Type B pancreatic cell (in vitro differentiated cells): ENCODE results near the gene OLFML2A. TPM values are rescaled to one million over a fixed set of nuclear protein-coding genes. Genes with fewer than 3 reads are reported as not detected.

Source experiments
- DNase-seq: peaks from one replicate; pipeline ENCODE4 v3.0.0; 2021; ENCODE audit warnings: mixed read lengths; ENCODE audit not compliant: unreplicated experiment; ENCODE audit errors: extremely low spot score
- H3K27ac Mint-ChIP-seq: 2 replicates; pipeline ENCODE4 v1.8.0; 2021; ENCODE audit warnings: mild to moderate bottlenecking, mixed read lengths
- H3K27me3 Mint-ChIP-seq: 2 replicates; pipeline ENCODE4 v1.8.0; 2021; ENCODE audit warnings: mixed read lengths
- H3K36me3 Mint-ChIP-seq: 2 replicates; pipeline ENCODE4 v1.8.0; 2021; ENCODE audit warnings: mixed read lengths
- H3K4me1 Mint-ChIP-seq: one replicate; pipeline ENCODE4 v1.8.0; 2021; ENCODE audit warnings: mixed read lengths; ENCODE audit not compliant: unreplicated experiment
- H3K4me3 Mint-ChIP-seq: 2 replicates; pipeline ENCODE4 v1.8.0; 2021; ENCODE audit warnings: mild to moderate bottlenecking, mixed read lengths
- H3K9me3 Mint-ChIP-seq: 2 replicates; pipeline ENCODE4 v1.8.0; 2021; ENCODE audit warnings: mixed read lengths
- CTCF ChIP-seq: fragments of 200-600 bp; sonication (generic); conservative IDR thresholded peaks from 2 replicates; pipeline ENCODE4 v1.5.0; 2021; ENCODE audit warnings: antibody characterized with exemption, mild to moderate bottlenecking
- total RNA-seq: library from RNA; stranded (reverse); gene quantifications from 2 replicates; pipeline ENCODE4 v1.2.1, GENCODE V29; 2021; ENCODE audit warnings: low replicate concordance

The OLFML2A gene
- total RNA-seq, 1 donor from 2014 or later, result 6.3 TPM

DNA sequence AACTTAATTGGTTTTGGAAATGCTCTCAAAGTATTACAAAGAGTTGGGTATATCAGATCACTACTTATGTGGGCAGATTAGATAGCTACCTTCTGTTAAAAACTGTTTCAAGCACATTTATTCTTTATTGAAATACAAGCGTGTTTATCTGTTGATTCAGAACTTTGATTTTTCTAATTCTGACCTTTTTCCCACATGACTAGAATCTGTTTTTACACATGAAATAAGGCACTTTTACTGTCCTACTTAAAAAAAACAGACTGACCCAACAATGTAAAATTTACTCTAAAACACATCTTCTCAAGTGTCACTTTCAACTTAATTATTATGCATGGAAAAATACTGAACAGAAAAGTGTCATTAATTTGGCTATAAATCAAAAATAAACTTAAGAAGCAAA is 10.6 kb upstream of the OLFML2A start:
- Mint-ChIP-seq H3K9me3 (no peaks in the 10 kb centered on the region), H3K27me3 (peaks cover 47% of the 10 kb centered on the region), H3K27ac (no peak overlapping the region), H3K4me3 (no peak overlapping the region), H3K4me1 (peaks cover 15% of the 10 kb centered on the region), H3K36me3 (no peaks in the 10 kb centered on the region)
- no peak for DNase-seq
- TF ChIP-seq CTCF, result no peak

DNA sequence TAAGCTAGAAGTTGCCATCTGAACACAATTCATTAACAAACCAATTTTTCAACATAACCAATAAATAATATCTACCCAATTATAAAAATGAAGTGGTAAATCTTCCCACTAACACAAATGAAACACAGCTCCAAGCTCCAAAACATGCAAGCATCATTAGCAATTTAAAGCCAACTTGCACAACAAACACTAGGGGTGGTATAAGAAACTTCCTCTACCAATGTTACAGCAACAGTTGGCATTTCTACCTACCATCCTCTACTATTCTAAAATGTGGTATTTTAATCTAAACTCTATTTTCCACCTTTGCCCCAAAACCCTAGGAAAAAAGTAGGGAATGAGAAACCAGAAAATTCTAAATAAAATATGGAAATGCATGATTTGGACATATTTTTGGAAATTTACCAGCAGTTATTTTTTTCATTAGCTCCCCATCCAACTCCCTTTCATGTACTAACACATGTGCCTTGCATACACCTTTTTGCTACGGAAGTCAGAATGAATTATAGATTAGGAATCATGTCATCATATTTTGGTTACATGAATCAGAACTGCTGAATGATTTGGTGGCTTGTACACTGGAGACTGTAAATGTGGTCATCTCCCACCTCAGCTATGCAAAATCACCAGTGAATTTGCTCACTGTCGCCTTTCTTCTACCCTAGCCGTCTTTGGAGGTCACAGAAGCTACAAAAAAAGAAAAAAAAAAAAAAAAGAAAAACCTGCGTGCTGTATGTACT is 9.9 kb upstream of the OLFML2A start:
- peak; percentile 52 for TF ChIP-seq CTCF
- DNase-seq, result no peak
- Mint-ChIP-seq H3K9me3 (no peaks in the 10 kb centered on the region), H3K4me3 (no peak overlapping the region), H3K36me3 (no peaks in the 10 kb centered on the region), H3K4me1 (peaks cover 14% of the 10 kb centered on the region), H3K27me3 (peaks cover 48% of the 10 kb centered on the region), H3K27ac (no peak overlapping the region)

DNA sequence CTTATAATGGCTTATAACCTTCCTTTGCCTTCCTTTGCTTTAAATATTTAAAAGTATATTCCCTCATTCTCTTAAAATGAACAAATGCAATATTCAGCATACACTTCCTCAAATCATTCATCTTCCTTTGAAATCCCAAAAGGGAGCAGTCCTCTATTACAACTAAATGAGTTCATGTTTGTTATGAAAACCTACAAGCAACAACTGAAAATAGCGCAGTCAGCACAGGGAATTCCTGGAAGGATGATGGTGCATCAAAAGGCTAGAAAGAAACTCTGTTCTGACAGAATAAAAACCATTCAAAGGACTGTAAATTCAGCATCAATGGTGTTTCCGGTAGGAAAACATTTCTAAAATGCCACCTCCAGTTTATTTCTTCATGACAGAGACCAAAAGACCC is 9.1 kb upstream of the OLFML2A start:
- Mint-ChIP-seq H3K4me3 (no peak overlapping the region), H3K36me3 (no peaks in the 10 kb centered on the region), H3K27ac (no peak overlapping the region), H3K4me1 (peaks cover 19% of the 10 kb centered on the region), H3K27me3 (peaks cover 48% of the 10 kb centered on the region), H3K9me3 (no peaks in the 10 kb centered on the region)
- no peak for DNase-seq
- no peak for TF ChIP-seq CTCF

DNA sequence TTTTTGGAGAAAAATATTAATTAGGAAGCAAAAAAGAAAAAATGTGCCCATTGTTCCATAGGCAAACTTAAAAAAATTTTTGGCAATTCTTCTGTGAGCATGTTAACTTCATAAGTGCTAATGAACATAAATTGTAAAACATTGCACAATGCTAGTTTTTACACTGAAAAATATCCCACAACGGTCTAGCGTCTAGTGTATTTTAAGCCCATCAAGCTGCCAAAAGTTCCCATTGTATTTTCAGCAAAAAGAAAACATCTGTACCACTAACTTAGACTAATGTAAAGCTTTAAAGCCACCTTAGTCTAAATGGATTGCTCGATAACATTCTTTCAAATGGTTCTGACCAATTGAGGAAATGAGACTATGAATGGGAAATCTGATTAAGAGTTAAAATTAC is 8.6 kb upstream of the OLFML2A start:
- DNase-seq, result no peak
- Mint-ChIP-seq H3K36me3 (no peaks in the 10 kb centered on the region), H3K9me3 (no peaks in the 10 kb centered on the region), H3K4me1 (peaks cover 19% of the 10 kb centered on the region), H3K27me3 (peaks cover 48% of the 10 kb centered on the region), H3K27ac (no peak overlapping the region), H3K4me3 (no peak overlapping the region)
- TF ChIP-seq CTCF, result no peak

- Mint-ChIP-seq H3K27ac (peak overlapping the region; percentile 87), H3K36me3 (no peaks in the 10 kb centered on the region), H3K9me3 (no peaks in the 10 kb centered on the region), H3K4me3 (peak overlapping the region; percentile 93), H3K4me1 (peaks cover 19% of the 10 kb centered on the region), H3K27me3 (peaks cover 48% of the 10 kb centered on the region)
- no peak for DNase-seq
- no peak for TF ChIP-seq CTCF
These were observed 8.0 kb upstream of the OLFML2A start for GRCh38 chr9:124768750-124769548.
